HG03457 (cell line): ENCODE results near the gene TMEM255B.
"Not testable (repeated sequence)": the region's sequence is repeated elsewhere in the genome, so short reads cannot be mapped to it uniquely, and the experiment has no call there.

ENCODE experiments used
- ATAC-seq: cut with Tn5 transposase; IDR thresholded peaks from one replicate; pipeline ENCODE4 v1.9.1; 2021; ENCODE audit warnings: moderate number of reproducible peaks; ENCODE audit not compliant: unreplicated experiment

The TMEM255B gene

DNA sequence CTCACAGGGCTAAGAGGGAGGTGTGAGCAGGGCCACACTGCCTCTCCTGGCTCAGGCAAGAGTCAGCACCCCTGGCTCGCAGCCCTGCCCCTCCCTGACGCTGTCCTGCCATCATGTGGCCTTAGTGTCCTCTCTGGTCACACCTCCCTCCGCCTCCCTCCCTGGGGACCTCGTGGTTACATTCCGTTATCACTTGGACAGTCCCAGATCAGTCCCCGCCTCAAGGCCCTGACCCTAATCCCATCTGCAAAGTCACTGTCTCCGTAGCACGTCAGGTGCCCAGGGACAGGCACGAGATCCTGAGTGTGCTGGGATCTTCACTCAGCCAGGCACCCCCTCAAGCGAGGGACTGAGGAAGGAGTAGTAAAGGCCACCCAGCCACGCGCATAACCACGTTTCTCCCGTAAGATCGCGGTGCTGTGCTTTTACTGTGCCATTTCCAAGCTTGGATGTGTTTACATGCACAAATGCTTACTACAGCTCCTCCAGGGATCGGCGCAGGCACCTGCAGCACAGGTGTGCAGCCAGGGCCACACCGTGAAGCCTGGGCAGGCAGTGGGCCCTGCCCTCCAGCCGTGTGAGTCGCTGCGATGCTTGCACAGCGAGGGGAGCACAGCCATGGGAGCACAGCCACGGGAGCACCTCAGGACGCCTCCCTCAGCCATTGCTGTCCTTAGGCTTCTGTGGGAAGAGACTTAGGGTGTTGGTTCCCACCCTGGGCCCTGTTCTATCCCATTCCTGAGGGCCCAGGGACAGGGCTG, 10.7 kb upstream of the TMEM255B start:
- ATAC-seq = no peak

DNA sequence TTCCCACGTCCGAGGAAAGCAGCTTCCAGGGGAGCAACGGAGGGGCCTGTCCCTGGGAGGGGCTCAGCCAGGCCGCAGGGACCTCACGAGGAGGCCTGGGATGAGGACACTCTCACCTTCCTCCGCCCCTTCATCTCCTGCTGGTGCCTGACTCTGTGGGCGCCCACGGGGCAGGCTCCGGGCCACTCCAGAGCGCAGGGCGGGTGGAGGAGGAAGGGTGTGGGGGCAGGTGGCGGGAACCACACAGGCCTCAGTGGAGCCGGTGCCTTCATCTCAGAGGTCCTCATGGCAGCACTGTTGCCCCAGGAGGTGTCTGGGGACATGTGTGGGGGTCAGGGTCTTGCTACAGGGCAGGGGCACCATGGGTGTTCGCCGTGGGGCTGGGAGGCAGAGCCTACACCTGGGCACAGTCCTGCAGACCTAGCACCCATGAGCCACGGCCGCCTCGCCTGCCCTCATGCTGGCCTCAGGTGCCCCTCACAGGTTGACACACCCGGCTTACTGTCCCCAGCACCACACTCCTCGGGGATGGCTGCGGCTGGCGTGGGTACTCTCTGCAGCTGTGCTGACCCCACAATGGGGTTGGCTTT, 10.1 kb upstream of the TMEM255B start:
- ATAC-seq = no peak

DNA sequence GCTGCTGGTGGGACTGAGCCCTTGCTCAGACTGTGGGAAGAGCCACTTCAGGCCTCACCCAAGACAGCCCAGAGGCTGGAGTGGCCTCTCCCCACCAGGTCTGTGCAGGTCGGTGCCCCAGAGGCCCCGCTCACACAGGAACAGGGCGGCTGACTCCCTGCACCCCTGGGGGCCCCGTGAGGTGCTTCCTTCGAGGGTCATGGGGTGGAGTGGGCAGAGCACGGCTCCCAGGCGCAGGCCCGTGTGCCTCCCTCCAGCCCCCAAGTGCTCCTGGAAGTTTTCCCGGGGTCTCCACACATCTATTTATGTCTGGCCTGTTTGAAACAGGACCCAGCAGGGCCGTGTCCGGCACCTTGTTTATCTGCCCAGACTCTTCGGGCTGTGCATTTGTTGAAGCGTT, 9.5 kb upstream of the TMEM255B start:
- no peak for ATAC-seq

DNA sequence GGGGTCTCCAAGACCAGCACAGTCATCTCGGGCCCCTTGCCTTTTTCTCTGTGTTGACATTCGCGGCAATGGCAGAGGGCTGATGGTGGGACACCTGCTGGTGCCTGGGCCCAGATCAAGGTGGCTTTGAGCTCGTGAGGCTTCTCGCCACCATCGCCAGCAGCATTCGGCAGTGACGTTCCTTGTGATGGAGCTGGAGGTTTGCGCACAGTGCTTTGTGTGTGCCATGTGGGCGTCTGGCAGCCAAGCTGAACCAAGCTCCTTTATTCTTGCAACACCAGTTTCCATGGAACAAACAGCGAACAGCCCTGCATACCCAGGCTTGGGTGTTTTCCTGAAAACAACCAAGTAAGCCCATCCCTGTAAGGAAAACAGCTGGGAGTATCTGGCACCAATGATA, 9.1 kb upstream of the TMEM255B start:
- no peak for ATAC-seq

DNA sequence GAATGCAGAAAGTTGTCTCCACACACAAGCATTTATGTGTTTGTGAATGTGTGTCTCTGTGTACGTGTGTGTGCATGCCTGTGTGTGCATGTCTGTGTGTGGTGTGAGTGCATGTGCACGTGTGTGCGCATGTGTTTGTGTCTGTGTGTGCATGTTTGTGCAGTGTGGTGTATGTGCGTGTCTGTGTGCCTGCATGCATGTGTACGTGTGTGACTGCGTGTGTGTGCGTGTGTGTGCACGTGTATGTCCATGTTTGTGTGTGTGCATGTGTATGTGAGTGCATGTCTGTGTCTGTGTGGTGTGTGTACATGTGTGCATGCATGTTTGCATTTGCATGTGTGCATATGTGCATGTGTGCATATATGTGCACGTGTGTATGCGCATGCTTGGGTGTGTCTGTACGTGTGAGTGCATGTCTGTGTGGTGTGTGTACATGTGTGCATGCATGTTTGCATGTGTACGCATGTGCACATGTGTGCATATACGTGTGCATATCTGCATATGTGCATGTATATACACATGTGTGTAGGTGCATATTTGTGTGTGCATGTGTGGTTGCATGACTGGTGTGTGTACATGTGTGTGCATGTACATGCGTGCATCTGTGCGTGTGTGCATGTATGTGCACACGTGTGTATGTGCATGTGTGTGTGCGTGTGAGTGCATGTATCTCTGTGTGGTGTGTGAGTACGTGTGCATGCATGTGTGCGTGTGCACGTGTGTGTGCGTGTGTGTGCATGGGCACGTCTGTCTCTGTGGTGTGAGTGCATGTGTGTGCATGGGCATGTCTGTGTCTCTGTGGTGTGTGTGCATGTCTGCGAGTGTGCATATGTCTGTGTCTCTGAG, 8.2 kb upstream of the TMEM255B start:
- ATAC-seq = no peak

DNA sequence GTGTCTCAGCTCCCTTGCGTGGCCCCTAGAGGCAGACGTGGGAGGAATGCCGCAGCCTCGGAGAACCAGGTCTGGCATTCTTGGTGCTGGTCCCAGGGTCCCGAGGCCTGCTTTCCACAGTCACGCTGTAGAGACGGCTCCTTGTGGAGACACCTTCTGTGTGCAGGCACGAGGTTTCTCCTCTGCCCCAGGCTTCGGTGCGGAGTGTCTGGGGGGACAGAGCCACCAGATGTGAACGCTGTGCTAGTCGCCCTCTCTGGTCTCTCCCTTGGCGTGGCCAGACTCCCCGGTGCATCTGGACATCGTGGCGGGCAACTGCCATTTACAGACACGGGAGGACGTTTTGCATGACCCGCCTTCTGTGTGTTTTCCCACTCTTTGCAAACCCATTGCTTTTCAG, 7.5 kb upstream of the TMEM255B start:
- no peak for ATAC-seq

DNA sequence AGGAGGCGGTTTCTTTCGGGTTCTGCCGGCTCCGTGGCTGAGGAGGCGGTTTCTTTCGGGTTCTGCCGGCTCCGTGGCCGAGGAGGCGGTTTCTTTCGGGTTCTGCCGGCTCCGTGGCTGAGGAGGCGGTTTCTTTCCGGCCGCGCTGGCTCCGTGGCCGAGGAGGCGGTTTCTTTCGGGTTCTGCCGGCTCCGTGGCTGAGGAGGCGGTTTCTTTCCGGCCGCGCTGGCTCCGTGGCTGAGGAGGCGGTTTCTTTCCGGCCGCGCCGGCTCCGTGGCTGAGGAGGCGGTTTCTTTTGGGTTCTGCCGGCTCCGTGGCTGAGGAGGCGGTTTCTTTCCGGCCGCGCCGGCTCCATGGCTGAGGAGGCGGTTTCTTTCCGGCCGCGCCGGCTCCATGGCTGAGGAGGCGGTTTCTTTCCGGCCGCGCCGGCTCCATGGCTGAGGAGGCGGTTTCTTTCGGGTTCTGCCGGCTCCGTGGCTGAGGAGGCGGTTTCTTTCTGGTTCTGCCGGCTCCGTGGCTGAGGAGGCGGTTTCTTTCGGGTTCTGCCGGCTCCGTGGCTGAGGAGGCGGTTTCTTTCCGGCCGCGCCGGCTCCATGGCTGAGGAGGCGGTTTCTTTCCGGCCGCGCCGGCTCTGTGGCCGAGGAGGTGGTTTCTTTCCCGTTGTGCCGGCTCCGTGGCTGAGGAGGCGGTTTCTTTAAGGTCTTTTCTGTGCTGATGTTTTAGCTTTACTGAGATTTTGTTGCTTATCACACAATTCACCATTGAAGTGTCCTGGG, 6.6 kb upstream of the TMEM255B start:
- not testable (repeated sequence) for ATAC-seq

DNA sequence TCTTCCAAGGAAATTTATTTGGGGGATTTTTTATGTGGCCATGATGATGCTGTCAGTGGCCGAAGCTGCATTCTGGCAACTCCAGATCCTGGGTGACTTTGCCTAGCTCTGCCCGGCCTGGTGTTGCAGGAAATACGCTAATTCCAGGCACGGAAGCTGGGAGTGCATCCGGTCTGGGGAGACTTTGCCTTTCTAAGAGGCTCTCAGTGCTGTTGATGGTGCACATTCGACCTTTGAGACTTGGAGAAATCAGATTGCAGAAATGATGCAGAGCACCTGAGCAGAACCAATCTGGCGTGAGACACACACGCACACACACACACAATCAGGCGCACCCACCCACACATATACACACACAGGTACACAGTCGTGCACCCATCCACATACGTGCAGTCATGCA, 5.9 kb upstream of the TMEM255B start:
- no peak for ATAC-seq

DNA sequence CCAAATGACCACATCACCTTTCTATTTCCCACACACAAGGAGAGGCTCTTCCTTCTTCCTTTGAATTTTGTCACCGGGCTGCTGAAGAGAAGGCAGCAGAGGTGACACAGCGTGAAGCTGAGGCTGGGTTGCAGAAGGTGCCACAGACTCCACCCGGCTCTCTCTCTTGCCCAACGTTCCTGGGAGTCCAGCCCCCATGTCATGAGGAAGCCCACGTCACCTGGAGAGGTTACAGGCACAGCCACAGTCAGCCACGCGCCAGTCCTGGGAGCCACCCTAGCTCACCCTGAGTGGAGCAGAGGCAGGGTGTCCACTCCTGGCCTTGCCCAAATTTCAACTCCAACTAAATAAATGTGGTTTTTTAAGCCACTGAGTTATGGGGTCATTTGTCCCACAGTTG, 4.8 kb upstream of the TMEM255B start:
- ATAC-seq = no peak

DNA sequence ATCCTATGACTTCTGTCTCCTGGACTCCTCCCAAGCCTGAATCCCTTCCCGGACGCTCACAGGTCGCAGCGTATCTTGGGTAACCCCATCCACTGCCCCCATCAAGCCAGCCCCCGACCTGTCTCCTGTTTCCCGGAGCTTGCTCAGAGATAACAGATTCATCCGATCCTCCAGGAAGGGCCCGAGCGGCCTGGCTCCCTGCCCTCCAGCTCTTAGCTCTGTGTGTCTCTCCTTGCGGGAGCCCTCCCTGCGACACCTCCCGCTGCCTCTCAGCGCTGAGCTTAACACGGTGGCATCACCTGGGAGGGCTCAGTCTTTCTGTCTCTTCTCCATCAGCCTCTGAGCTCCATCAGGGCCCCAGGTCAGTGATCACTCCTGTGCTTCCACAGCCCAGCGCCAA, 4.3 kb upstream of the TMEM255B start:
- ATAC-seq = no peak

DNA sequence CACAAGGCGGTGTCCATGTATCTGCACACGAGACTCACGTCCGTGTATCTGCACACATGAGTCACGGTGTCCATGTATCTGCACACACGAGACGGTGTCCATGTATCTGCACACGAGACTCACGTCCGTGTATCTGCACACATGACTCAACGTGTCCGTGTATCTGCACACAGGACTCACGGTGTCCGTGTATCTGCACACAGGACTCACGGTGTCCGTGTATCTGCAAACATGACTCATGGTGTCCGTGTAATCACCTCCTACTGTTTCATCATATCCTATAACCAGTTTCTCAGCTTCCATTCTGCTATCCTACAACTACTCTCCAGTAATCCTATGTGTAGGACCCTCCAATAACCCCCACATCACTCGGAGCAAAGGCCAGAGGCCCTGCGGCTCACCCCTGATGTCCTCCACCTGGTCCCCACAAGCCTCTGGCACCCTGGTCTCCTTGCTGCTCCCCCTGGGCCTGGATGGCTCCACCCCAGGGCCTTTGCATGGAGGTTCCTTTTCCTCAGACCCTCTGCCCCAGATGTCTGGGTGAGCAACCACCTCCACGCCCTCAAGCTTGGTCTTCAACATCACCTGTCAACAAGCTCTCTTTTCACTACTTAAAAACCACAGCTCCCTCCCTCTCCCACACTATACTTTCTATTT, 2.5 kb upstream of the TMEM255B start:
- ATAC-seq = no peak

DNA sequence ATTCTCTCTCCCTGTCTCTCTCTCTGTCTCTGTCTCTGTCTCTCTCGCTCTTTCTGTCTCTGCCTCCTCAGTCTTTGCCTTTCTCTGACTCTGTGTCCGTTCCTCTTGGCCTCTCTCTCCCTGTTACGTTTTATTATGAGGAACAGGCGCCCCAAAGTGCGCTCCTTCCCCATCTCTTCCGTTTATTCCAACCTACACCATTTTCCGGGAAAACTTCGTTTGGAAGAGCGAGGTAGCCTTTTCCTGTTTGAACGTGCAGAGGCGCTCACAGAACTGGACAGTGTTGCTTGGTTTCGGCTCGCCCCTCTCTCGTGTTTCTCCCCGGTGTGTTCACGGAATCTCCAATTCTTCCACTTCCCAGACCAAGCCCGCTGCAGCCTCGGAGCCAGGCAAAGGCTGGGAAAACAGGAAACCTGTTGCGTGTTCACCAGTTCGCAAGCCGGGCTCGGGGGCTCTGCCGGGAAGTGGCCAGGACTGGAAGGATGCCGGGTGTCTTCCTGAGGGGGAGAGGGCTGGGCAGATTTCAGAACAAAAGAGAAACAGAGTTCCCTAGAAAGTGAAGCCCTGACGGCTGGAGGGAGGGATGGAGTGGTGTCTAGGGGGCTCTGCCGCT, 605 bp downstream of the TMEM255B start:
- ATAC-seq = no peak

DNA sequence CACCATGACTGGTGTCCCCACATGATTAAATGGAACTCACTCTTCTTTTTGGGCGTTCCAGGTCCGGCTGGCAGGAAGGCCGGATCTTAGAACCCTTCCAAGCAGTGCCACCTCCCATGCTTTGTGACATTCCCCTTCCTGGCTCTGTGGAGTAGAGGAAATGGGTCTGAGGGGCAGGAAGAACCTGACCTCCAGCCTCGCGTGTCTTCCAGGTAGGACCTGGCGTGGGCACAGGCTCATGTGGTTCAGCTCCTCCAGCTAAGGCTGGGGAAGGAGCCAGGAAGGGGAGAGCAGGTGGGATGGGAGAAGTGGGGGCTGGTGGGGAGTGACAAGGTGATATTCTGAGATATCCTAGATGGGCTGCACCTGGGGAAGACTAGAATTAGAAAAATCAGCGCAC, 2.1 kb downstream of the TMEM255B start:
- no peak for ATAC-seq

DNA sequence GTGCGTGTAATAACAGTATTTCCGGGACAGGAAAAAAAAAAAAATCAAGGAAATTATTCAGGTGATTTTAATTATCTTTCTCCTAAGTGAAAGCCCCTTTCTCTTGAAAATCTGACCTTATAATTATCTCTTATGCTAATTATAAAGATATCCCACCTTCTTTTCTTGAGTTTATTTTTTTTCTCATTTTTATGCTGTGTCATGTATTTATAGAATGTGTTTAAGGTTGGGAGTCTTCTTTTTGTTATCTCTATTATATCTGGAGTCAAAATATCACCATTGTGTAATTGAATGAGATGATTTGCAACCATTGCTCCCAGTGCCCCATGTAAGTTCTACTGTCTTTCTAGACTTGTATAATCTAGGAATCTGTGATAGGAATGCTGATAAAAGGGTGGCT, 3.0 kb downstream of the TMEM255B start:
- no peak for ATAC-seq

DNA sequence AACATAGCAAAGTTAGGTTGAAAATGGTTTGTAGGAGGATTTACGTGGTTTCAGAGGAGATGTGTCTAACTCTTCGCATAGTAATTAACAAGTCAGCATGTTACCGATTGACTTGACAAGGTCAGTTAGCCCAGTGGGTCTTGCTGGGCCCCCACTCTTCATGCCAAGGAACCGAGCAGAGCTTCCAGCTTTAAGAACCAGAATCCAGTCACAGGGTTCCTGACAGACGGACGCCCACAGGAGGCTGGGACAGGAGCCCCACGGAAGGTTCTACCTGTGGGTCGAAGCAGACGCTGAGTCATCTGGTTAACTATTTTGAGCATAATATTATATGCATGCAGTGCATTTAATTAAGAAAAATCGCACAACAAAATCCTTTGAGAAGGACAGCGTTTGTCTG, 3.5 kb downstream of the TMEM255B start:
- no peak for ATAC-seq

DNA sequence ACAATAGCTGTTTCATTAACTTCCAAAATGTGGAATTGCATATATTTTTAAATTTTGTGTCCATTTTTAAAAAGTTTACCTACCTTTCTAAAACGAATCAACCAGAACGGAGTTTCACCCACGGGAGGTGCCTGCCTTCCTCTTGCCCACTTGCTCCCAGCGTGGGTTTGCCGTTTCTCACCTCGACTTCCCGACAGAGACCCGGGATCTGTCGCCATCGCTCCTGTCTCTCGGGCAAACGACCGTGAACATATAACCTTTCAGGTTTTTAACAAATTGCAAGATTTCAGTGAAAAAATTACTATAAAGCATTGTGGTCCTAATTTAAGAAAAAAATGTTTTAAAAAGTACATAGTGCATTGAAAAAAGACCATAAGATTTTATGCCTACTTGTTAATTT, 4.2 kb downstream of the TMEM255B start:
- ATAC-seq = no peak

DNA sequence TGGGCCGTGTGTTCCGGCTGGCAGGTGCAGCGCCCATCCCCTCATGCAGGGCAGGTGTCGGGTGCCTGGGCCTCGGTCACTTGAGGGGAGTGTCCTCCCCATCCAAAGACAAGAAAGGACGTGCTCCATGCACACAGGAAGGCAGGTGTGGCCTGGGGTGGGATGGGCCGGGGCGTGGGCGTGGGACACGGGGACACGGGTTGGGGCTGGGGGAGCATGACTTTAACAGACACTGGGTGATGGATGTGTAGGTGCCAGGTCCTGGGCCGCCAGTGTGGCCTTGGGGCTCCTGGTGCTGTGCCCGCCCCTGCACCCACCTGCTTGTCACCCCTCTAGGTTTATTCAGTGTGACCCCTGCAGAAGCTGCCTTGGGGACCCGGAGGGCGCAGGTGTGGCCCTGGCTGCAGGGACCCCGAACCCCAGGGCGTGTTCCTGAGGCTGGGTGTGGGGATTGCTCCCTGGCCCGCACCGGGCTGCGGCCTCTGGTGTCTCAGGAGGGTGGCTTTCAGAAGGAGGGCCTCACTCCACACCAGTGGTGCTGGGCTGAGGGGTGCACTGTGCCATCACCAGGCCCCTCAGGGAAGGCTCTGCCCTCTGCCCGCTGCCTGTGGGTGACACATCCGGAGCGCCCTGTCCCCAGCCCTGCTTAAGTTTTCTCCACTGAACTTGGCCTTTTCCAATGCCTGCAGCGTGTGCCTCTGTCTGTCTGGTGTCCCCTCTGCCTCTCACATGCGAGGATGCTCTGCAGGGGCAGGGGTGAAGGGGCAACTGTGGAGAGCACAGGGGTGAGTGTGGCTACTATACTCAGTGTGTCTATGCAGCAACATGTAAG, 5.2 kb downstream of the TMEM255B start:
- ATAC-seq = no peak

DNA sequence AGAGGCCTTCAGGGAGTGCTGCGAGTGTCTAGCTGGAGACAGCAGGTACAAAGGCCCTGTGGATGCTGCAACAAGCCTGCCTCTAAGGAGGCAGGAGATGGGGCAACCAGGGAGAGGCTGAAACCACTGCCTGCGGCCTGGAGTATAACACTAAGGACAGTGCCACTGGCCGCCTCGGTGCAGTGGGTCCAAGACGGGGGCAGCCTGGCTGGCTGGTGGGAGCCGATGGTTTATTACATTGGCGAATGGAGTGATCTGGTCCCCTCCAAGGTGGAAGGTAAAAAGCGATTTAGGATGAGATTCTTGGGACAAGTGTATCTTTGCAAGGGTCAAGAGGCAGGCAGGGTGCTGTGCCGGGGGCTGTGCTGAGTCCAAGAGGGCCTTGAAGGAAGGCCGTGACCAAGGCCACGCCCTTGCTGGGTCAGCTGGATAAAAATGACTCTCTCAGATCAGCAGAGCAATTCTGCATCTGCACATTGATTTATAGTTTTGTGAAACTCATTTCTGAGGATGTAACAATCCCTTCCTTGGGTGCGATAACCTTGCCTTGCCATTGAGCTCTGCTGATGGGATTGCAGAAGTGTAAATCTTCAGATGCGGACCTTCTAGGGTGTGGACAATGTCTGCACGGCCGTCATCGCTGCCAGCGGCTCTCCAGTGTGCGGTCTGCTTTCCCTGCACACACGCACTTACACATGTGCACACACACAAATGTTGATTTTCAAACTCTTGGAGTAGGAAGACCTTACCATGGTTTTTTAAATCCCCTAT, 6.0 kb downstream of the TMEM255B start:
- ATAC-seq = no peak

DNA sequence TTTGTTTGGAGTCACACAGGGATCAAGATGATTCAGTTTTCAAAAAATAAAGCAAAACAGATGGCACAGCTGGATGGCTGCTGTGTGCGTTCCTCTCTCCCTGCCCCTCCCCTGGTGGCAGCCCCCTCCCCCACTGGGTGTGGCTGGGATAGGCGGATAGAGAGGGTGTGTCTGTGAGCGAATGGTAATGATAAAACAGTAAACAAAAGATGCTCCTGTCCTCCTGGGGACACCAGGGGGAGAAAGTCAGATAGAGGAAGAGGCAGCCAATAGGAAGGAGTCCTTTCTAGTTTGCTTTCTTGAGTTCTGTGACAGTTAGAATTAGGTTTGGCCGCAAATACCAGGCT, 6.5 kb downstream of the TMEM255B start:
- no peak for ATAC-seq
